ENCODE results near the gene GGPS1.
A peak's percentile ranks its signal among the peaks of the same experiment; 100 is the strongest.
"Not testable (repeated sequence)": the region's sequence is repeated elsewhere in the genome, so short reads cannot be mapped to it uniquely, and the experiment has no call there.

Gene GGPS1

DNA sequence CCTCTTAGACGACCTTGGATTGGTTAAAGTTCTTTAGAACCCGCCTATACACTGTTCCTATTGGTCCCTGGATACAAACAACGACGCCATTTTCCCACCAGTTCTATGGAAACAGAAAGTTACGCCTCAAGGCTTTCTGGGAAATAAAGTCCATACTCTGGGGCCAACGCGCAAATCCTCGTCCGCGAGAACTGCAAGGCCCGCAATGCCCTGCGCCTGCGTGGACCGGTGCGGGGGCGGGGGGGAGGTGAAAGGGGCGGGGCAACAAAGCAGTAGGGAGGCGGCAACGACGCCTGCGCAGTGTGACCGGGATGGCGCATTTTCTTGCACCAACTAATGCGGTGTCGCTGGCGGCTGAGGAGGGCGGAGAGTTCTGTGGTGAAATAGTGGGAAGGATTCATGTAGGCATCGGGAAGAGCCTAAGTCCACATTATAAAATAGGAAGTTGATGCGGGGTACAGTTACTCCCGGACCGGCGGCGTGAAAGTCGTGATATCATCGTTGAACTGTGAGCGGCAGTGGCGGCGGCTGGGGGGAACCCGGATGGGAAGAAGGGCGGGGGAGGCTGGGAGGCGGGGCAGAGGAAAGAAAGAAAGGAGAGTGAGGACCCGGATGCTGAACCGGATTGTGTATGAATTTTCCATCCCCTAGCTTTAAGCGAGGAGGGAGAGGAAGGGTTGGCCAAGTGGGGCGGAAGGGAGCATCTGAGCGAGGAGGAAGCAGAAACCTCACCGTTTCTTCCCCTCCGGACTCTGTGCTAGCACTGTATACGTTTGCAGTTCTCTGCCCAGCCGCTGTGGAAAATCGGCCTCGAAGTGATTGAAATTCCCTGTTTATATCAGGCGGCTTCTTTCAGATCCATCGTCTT is at the start of gene GGPS1:
Gene GGPS1 (plus strand): TSS at position 300 of the 868 bp plus-strand sequence. CDS start 6,695 bp downstream, outside the sequence.
- DNase-seq = peak; percentile 100

DNA sequence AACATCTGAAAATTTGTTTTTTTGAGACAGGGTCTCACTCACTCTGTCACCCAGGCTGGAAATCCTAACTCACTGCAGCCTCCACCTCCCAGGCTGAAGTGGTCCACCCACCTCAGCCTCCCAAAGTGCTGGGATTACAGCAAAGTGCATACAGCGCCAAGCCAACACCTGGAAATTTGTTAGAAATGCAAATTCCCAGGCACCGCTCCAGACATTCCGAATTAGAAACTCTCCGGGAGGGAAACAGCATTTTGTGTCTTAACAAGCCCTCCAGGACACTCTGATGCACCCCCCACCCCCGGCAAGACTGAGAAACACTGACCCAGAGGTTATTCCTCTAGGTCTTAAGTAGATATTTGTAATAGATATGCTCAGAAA is 49.5 kb upstream of the GGPS1 start:
- no peak for DNase-seq

DNA sequence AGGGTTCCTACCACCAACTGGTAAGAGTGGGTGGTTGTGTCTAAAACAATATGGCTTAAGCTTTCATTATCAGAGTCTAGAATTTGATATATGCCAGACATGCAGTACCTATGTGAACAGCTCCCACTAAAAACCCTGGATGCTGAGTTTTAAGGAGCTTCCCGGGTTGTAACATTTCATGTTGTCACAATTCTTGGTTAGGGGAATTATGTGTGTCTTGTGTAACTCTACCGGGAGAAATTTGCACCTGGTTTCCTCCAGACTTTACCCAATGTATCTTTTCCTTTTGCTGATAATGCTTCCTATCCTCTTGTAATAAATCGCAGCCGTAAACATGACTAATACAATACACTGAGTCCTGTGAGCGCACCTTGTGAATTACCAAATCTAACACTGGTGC is 48.7 kb upstream of the GGPS1 start:
- no peak for DNase-seq

DNA sequence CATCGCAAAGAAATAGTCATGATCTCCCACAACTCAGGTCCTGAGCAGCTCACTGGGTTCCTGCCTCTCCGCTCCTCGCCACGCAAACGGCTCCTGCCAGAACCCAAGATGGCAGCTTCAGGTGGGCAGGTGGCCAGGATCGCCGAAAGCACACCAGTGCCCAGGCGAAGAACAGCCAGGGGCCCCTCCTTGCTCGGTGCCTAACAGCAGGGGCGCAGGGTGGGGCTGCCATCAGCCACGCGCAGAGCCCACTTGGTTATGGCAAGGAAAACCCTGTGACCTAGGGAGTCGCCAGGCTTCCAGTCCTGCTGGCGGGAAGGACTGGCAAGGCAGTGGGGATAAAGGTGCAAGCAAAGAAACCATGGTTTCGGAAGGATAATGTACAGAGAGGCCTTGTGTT is 47.9 kb upstream of the GGPS1 start:
- DNase-seq = no peak

DNA sequence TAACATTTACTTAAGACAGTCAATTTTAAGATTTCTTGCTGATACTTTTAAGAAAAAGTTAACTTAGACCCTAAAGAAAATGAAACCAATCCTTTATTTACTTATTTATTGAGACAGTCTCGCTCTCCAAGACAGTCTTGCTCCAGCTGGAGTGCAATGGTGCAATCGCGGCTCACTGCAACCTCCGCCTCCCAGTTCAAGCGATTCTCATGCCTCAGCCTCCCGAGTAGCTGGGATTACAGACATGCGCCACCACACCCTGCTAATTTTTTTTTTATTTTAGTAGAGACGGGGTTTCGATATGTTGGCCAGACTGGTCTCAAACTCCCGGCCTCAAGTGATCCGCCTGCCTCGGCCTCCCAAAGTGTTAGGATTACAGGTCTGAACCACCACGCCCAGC is 44.7 kb upstream of the GGPS1 start:
- DNase-seq = not testable (repeated sequence)

DNA sequence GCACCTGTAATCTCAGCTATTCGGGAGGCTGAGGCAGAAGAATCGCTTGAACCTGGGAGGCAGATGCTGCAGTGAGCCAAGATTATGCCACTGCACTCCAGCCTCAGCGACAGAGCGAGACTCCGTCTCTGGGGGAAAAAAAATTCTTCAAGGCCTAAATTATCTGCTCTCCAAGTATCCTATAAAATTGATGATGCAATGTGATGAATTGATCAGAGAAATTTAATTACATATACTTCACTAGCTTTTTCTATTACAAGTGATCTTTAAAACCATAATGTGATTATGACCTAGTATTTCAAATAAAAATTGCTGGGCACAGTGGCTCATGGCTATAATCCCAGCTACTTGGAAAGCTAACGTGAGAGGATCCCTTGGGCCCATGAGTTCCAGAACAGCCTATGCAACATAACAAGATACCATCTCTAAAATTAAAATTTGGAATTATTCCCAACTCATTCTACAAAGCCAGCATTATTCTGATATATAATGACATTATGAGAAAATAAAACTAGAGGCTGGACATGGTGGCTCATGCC is 44.1 kb upstream of the GGPS1 start:
- no peak for DNase-seq

DNA sequence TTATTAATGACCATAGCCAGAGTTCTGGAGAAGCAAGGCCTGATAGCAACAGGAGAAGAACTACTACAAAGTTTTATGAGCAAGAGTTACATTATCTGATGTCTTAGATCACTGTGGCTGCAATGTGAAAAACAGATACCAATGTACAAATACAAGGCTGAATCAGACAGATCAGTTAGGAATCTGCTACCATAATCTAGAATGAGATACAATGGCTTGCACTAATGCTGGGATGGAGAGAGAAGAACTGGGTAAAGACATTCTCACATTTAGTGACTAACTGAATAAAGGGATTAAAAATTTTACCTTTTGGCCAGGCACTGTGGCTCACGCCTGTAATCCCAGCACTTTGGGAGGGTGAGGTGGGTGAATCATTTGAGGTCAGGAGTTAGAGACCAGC is 41.7 kb upstream of the GGPS1 start:
- no peak for DNase-seq

DNA sequence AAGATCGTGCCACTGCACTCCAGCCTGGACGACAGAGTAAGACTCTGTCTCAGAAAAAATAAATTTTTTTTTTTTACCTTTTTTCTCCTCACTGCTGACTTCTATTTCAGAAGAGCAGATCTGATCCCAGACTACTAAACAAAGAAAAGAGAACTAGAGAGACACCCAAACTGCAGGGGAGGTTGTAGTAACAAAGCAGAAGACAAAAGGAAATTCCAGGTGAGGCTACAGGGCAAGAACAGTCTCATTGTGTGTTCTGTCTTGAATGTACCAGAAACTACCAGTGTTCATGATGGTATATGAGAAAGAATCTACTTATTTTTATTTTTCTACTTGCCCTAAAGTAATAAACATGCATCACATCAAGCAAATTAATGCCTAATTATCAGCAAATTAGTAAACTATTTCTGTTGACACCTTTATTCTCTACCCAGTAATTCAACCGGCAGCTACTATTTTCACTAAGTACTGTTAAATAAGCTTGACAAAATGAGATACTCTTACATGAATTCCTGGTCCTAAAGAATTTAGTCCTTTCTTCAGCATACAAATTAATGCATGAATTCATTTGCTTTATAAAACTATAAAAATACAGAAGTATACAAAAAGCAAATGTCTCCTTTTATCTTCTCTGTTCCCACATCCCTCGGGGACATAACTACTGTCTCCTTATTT is 41.0 kb upstream of the GGPS1 start:
- DNase-seq = no peak

DNA sequence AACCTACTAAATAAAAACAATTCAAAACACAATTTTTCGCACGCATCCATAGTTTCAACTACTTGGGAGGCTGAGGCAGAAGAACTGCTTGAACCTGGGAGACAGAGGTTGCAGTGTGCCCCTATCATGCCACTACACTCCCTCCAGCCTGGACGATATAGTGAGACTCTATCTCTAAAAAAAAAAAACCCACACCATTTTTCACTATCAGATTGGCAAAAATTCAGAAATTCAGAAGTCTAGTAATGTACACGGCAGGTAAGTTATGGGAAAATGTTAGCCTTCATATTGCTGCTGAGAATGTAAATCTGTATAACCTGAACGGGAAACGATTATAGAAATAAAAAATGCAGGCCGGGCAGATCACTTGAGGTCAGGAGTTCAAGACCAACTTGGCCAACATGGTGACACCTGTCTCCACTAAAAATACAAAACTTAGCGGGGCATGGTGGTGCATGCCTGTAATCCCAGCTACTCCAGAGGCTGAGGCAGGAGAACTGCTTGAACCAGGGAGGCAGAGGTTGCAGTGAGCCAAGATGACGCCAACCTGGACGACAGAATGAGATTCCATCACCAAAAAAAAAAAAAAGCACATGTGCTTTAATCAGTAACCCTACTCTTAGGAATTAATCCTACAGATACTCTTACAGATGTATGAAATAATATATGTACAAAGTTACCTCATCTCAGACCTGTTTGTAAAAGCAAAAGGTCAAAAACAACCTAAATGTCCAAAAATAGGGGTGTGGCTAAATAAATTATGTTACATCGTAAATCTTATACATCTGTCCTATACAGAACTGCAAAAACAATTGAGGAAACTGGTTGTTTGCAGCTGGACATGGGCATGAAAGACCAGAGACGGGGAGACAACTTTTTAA is 38.3 kb upstream of the GGPS1 start:
- DNase-seq = no peak

DNA sequence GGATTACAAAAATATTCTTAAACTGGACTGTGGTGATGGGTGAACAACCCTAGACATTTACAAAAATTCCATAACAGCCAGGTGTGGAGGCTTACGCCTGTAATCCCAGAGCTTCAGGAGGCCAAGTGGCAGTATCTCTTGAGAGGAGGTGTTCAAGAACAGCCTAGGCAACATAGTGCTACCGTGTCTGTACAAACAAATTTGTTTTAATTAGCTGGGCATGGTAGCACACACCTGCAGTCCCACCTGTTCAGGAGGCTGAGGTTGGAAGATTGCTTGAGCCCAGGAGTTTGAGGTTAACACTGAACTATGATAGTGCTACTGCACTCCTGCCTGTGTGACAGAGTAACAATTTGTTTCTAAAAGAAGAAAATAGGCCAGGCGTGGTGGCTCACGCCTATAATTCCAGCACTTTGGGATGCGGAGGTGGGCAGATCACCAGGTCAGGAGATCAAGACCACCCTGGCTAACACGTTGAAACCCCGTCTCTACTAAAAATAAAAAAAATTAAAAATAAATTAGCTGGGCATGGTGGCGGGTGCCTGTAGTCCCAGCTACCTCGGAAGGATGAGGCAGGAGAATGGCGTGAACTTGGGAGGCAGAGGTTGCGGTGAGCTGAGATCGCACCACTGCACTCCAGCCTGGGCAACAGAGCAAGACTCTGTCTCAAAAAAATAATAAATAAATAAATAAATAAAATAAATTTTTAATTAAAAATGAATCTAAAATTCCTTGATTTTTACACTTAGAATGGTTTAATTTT is 37.4 kb upstream of the GGPS1 start:
- no peak for DNase-seq

DNA sequence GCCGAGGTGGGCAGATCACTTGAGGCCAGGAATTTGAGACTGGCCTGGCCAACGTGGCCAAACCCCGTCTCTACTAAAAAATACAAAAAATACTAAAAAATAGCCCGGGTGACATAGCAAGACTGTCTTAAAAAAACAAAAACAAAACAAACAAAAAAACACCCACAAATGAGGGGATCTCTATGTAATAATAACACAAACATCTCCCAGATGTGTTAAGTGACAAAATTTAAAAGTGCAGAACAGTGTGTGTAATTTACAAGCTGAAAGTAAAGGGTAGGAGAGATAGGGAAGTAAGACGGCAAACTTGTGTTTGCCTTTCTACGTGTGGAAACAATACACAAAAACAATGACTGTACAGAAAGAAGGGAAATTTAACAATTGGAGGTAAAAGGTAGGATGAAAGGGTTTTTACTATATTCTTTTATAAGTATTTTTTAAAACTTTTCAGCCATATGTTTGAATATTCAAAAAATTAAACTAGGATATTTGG is 36.7 kb upstream of the GGPS1 start:
- no peak for DNase-seq

DNA sequence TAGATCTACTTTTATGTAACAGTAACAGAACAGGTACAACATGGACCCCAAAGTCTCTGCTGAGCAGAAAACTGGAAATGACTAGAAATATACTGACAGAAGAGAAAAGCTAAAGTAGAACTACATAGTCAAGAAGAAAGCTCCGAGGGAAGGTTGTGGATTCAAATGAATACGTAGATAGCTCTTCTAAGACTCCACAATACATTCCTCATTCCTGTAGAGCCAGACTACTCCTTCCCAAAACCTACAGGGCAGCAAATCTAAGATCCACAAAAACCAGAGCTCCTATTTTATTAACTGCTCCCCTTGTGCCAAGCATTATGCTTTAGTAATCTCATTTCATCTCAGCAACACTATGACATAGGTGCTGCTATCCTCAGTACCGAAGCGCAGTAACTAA is 35.6 kb upstream of the GGPS1 start:
- DNase-seq = no peak

DNA sequence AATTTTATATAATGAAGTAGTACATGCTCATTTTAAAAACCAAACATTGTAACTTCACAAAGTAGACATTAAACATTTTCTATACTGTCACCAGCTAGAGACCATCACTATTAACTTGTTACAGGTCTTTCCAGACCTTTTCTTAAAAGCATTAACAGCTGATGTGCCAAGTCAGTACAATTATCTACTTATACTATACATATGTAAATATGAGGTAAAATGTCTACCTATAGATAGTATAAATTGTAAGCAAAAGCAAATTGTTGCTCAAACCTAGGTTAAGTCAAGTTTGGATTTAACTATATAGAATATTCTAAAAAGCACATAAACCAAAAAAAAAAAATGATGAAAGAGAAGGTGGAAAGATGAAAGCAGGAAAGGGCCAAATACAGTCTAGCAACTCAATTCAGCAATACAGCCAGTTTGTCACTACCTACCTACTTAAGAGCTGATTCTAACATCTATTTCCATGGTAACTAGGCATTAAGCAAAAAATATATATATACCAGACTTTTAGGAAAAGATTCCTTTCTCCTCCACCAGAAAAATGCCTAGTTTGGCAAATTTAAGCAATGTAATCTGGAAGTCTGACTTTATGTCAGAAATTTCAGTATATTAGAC is 34.9 kb upstream of the GGPS1 start:
- DNase-seq = no peak

DNA sequence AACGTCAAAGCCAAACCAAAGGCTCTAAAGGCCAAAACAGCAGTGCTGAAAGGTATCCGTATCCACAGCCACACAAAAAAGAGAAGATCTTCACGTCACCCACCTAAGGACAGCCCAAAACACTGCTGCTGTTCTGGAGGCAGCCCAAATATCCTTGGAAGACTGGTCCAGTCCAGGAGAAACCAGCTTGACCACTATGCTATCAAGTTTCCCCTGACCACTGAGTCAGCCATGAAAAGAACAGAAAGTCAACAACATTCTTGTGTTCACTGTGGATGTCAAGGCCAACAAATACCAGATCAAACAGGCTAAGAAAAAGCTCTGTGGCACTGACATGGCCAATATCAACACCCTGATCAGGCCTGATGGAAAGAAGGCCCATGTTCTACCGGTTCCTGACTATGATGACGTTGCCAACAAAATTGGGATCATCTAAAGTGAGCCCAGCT is 32.4 kb upstream of the GGPS1 start:
- no peak for DNase-seq

DNA sequence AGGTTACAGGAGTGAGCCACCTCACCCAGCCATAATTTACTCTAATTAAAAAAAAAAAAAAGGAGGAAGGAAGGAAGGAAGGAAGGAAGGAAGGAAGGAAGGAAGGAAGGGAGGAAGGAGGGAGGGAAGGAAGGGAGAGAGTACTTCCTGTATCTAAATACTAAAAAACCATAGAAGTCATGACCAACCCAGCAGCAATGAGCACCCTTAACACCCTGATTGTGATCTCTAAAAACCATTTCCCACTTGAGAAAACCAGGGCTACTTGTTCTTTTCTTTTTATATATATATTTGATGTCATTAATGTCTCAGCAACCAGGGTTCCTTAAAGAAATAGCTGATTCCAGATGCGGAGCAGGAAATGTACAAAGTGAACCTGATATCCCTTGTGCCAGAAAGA is 31.6 kb upstream of the GGPS1 start:
- DNase-seq = no peak

DNA sequence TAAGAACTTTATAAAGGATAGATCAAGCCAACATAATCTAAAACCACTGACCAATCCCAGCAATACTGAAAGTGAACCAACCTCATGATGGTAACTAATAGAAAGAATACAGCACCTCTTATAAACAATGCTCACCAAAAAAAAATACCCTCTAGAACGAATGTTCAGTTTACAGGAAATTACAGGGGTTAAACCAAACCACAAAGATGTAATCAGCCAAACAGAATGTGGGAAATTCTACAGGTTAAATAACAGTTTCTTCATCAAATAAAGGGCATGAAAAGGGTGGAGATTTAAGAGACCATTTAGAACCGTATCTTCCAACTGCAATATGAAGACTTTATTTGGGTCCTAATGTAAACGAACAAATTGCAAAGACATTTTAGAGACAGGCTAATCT is 30.8 kb upstream of the GGPS1 start:
- DNase-seq = no peak

DNA sequence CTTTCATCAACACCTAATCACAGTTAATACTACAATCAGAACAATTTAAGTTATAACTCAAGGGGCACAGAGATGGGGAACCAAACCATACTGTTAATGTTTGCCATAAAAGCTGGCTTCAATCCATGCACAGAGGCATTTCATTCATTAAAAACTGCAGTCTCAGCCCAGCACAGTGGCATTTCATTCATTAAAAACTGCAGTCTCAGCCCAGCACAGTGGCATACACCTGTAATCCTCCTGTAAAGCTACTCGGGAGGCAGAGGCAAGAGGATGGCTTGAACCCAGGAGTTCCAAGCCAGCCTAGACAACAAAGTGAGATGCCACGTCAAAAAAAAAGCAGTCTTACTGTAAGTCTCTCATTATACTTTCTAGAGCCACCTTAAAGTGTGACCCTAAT is 29.6 kb upstream of the GGPS1 start:
- no peak for DNase-seq

DNA sequence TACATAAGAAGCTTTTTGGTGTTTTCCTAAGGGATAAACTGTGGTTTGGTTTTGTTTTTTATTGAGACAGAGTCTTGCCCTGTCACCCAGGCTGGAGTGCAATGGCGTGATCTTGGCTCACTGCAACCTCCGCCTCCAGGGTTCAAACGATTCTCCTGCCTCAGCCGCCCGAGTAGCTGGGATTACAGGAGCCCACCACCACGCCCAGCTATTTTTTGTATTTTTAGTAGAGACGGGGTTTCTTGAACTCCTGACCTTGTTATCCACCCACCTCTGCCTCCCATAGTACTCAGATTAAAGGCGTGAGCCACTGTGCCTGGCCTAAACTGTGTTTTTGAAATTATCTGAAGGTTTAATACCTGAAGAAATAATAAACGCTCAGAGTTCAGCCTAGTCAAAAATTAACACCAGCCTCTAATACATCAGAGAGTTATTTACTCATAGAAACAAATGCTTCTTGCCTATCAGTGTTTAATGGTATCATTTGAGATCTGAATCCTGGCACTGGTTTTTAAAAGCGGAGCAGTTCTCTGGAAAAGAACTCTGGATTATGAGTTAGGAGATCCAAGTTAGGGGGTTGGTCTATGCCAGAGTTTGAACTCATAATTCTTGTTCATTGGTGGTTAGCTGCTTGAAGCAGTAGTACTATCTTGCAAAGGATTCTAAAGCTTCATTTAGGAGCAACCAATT is 29.1 kb upstream of the GGPS1 start:
- DNase-seq = no peak

DNA sequence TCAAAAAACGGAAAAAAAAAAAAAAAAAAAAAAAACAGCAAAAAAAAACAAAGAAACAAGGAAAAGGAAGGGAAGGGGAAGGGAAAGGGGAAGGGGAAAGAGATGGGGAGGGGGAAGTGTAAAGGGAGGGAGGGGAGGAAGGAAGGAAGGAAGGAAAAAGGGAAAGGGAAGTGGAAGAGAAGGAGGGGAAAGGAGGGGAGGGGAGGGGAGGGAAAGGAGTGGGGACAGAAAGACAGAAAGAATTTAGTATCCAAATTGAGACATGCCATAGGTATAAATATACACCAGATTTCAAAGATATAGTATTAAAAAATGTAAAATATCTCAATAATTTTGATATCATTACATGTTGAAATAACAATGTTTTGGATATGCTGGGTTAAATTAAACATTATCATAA is 26.2 kb upstream of the GGPS1 start:
- no peak for DNase-seq

DNA sequence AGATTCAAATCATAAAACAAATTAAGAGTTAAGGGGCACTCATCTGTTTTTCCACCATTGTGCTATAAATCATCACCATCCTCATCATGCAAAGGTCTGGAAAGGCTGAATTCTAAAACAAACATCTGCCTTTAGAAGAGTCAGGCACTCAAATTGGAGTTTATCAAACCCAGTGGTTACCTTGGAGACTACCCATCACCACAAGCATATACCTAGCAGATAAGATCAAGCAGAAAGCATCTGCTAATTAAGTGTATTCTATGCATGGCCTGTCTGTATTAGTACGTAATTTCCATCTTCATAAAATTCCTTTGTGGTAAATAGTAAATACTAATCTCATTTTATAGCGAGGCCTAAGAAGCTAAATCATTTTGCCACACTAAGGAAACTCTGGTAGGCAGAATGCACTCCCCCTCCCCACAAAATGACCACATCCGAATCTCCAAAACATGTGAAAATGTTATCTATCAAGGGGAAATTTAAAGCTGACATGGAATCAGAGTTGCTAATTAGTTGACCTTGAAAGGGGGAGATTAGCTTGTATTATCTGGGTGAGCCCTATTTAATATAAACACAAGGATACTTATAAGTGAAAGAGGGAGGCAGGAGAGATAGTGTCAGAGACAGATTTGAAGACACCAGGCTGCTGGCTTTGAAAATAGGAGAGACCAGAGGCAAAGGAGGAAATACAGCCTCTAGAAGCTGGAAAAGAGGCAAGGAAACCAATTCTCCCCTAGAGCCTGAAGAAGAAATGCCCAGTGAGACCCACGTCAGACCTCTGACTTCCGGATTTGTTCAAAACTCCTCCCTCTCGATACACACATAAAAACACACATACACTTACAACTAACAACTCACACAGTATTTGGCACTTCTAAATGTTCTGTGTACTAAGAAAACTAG is 23.6 kb upstream of the GGPS1 start:
- no peak for DNase-seq

Measured in NCI-H1694 treated with DMSO at 0.1 percent for 48 hours (cell line).